ENCODE data around the gene ALX4.

ALX4 gene

GRCh38 chr11:44300844-44301563 lies 8.9 kb downstream of the ALX4 start:
- DNase-seq (ENCODE audit: low read depth): no peak

GRCh38 chr11:44298862-44299261 lies 11.1 kb downstream of the ALX4 start:
- DNase-seq (ENCODE audit: low read depth): no peak

- no peak for DNase-seq (ENCODE audit: low read depth)
Observed at GRCh38 chr11:44290208-44290607, 19.7 kb downstream of the ALX4 start.

GRCh38 chr11:44288133-44288526 lies 21.8 kb downstream of the ALX4 start:
- DNase-seq (ENCODE audit: low read depth): no peak

DNA sequence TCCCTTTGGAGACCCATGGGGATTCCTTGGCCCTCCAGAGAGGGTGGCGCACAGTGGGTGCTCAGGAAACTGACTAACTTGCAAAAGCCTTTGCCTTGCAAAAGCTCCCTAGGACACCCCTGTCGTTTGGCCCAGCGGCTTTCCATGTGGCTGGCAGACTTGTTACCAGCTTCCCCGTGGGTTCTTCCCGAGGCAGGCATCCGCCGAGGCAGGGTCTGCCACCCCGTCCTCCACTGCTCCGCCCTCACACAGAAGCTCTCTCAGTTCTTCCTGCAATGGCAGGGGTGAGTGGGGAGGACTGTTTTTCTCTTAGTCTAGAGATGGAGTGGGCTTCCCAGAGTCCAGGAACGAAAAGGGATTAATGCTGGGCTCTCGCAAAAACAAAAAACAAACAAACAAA lies 23.0 kb downstream of the ALX4 start:
- no peak for DNase-seq (ENCODE audit: low read depth)

GRCh38 chr11:44286268-44286880 lies 23.6 kb downstream of the ALX4 start:
- peak; percentile 42 for DNase-seq (ENCODE audit: low read depth)

DNA sequence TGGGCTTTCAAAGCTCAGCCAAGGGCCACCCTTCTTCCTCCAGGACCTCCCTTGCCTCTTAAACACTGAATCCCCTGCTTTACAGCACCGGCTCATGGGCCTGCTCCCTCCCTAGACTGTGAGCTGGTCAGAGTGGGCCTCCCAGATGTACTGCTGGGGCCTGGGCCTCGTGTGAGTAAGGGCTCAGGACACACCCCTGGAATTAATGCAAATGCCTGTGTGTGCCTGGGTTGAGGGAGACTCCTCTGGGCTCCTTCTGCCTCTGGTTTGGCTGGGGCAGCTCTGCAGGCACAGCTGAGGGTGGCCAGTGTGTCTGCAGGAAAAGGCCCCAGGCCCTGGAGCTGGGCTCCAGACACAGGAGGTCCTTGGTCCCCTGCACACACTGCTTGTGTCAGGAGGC lies 24.2 kb downstream of the ALX4 start:
- DNase-seq (ENCODE audit: low read depth): no peak

- no peak for DNase-seq (ENCODE audit: low read depth)
Observed at GRCh38 chr11:44282620-44283019, 27.3 kb downstream of the ALX4 start.

DNA sequence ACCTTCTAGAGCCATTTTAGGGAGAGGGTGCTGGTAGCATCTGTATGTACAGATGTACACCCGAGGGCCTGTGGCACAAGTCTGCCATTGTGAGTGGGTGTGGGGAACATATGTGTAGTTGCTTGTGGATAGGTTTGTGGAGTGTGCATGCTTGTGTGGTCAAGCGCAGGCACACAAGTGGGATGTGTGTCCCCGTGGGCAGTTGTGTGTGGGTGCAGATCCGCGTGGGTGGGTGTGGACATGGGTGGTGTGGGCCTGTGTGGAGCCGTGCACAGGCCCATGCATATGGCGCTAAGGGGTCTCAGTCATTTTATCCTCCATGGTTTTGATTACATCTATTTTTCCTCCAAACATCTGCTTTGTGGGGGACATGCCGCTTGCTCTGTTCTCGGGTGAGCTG lies 28.8 kb downstream of the ALX4 start:
- no peak for DNase-seq (ENCODE audit: low read depth)

DNA sequence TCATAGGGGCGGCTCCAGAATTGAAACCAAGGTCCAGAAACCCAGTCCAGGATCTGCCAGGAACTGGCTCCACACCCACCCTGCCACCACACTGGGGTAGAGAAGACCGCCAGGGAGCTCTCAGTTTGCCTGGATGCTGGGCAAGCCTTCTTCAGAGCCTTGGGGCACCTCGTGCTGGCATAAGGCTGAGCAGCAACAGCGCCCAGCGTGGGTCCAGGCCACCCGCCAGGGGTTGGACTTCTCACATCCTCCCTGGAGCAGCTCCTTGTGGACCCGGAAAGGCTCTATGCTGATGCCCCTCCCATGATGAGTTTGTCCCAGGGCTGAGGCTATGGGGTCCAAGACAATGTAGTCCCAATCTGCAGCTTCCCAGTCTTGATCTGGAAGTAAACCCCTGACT lies 29.7 kb downstream of the ALX4 start:
- DNase-seq (ENCODE audit: low read depth): no peak

DNA sequence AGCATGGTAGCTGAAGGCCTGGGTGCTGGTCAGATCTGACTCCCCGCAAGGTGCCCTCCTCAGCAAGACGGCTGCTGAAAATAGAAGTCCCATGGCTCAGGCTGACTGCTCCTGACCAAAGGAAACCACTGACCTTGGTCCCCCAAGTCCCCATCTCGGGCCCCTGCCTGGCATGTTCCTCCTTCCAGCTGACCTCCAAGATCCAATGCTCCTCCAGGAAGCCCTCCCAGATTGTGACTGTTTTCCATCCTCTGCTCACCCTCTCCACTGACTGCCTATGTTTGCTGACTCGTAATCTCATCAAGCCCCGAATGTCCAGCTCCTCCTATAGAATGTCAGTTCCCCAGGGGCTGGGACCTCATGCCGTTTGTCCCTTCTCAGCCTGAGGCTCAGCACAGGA lies 30.5 kb downstream of the ALX4 start:
- DNase-seq (ENCODE audit: low read depth): no peak

DNA sequence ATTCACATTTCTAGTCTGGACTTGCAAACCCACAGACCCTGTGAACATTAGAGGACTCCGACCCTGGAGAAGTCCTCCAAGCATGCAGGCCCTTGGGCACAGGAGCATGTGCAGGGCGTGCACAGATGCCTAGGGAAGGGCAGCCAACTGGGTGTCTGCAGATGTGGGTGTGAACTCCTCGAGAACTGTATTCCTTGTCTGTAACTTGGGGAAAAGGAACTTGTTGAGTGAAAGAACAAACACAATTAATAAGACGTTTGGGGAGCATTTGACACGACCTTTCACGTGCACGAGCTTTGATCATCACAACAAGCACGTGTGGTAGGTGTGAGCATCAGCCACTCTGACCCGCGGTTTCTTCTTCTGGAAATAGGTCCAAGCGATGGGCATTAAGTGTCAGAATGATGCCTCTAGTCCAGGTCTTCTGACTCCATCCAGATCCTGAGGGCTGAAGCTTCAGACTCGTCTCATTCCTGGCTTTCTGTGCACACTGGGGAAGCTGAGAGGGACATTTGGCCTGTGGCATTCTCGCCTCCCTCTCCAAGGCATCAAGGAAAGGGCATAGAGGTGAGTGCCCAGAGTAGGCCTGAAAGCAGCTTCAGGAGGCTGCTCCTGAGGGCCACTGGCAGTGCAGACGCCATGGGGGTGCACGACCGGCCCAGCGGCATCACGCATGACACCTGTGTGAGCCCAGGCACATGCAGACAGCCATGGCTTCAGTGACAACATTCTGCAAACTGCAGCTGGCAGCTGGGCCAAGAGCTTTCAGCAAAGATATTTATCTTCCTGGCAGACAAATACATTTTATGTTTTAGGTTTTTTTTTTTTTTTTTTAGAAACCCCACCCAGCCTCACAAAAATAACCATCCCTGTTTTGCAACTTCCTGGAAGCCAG lies 32.5 kb downstream of the ALX4 start:
- no peak for DNase-seq (ENCODE audit: low read depth)

DNA sequence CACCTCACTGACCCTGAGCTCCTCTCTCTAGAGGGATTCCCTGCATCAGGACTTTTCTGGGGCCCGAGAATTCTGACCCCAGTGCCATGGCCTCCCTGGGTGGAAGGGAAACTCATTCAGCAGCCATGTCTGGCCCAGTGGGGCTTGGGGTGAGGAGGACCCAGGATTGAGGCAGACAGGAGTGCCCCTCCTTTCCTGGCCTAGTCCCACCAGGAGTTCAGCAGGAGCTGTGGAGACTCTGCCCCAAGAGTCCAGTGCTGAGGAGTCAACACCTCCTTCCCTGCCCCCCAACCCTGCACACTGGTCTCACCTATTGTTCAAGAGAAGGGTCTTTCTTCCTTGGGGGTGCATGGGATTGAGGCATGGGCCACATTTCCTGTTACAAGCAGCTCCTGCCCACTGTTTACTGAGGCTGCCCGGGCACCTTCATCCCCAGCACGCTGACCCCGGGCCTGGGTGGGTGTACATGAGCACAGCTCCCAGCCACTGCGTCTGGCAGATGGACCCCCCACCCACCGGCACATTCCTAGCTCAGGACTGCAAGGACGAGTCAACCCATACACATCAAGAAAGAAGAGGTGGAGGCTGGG lies 33.9 kb downstream of the ALX4 start:
- DNase-seq (ENCODE audit: low read depth): no peak

DNA sequence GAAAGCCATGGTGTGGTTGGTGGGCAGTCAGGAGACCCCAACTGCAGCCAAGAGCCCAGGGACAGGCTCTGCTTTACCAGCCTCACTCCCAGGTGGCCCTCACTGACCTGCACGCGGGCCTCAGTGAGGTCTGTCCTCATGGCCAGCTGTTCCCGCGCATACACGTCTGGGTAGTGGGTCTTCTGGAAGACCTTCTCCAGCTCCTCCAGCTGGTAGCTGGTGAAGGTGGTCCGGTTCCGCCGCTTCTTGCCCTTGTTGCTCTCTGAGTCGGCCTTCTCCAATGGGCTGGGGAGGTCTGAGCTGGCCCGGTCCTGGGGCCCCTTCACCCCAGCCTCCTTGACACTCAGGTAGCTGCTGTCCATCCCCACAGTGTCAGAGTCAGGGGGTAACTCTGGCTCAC lies 34.7 kb downstream of the ALX4 start:
- DNase-seq (ENCODE audit: low read depth): no peak

DNA sequence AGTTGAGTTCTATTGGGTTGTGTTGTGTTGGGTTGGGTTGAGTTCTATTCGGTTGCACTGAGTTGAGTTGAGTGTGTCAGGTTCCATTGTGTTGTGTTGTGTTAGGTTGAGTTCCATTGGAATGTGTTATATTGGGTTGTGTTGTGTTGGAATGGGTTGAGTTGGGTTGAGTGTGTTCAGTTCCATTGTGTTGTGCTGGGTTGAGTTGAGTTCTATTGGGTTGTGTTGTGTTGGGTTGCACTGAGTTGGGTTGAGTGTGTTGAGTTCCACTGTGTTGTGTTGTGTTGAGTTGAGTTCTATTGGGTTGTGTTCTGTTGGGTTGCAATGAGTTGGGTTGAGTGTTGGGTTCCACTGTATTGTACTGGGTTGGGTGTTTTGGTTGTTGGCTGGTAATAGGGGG lies 35.5 kb downstream of the ALX4 start:
- no peak for DNase-seq (ENCODE audit: low read depth)

DNA sequence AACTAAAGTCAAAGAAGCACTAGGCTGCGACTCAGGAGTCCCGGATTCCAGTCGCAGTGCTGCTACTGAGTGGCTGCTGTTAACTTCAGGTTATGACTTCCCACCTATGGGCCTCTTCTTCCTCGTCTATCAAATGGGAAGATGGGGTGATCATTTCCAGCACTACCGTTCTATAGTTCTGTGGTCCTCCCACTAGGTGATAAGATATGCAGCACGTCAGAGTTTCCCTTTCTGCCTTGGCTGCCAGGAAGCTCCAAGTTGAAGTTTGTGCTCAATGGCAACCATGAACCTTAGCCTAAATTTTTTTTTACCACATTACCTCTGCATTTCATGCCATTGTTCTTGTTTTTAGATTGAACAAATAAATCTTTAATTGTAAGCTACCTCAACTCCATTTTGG lies 38.7 kb downstream of the ALX4 start:
- no peak for DNase-seq (ENCODE audit: low read depth)

GRCh38 chr11:44270403-44271273 lies 39.3 kb downstream of the ALX4 start:
- no peak for DNase-seq (ENCODE audit: low read depth)

DNA sequence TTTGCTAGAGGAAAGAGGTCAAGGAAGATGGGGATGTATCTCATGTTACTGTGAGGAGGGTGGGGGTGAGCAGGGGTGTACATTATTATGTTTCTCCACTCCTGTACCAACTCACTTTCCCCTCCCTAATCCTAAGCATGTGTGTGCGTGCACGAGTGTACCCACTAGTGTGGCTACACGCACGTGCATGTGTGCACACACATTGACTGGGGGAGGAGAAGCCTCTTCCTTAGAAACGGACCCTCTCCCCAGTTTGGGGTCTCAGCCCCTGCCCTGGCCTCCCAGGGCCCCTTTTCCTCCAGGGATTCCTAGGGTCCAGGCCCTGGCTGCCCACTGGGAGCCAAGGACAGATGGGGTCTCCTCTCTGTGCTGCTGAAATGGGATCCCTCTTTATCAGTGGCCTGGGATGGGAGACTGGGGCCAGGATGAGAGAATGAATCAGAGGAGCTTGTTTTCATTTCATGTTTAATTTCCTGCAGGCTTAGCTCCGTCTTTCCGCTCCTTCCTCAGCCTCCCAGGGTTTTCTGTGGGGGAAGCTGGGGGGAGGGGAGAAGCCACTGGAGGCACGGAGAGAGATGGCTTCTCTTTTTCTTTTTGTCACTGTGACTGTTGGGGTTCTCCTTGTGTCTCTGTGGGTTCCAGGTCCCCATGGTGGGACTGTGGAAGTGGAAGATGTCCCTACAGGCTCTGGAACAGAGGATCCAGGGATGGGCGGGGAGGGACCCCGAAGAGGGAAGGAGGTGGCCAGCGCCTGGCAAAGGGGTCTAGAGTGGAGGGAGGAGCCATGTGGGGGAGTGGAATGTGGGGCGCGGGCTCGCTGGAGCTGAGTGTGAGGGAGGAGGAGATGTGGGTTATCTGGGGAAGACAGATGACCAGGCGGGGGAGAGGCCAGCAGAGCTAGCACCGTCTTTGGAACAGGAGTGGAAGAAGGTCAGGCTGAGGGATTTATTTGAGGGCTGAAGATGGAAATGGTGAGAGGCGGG lies 40.3 kb downstream of the ALX4 start:
- DNase-seq (ENCODE audit: low read depth): no peak

- DNase-seq (ENCODE audit: low read depth): no peak
Observed at GRCh38 chr11:44268614-44269080, 41.3 kb downstream of the ALX4 start.
